Kidney (tissue), 14 donors: ENCODE results near the gene SLITRK3. TPM values are rescaled to one million over a fixed set of nuclear protein-coding genes. Genes with fewer than 3 reads are reported as not detected.

ENCODE experiments used
- DNase-seq, 5 donors: peaks; one replicate each; pipeline ENCODE4 v3.0.0-alpha.2; 2013 to 2020
- FAIRE-seq: peaks from 2 replicates; lab custom pipeline; 2012; peaks lifted over from hg19 to GRCh38; lab: Jason Lieb, UNC
- H3K27ac ChIP-seq, 2 donors: one replicate each; pipeline ENCODE4 v1.7.0; 2013; ENCODE audit warnings: low read depth in 2 of 2, low read length in 2 of 2, inconsistent platforms in 1 of 2
- H3K27me3 ChIP-seq: one replicate; pipeline ENCODE4 v1.7.1; 2013; ENCODE audit warnings: low read length, inconsistent platforms; ENCODE audit not compliant: control insufficient read depth, insufficient read depth
- H3K36me3 ChIP-seq, 3 donors: one replicate each; pipeline versions ENCODE4 v1.7.0 to v1.7.1; 2013; ENCODE audit warnings: low read length in 3 of 3, control low read depth in 1 of 3, inconsistent platforms in 1 of 3; ENCODE audit not compliant: insufficient read depth in 3 of 3, control insufficient read depth in 2 of 3
- H3K4me1 ChIP-seq, 3 donors: one replicate each; pipeline versions ENCODE4 v1.7.0 to v1.7.1; 2013; ENCODE audit warnings: low read length in 3 of 3, inconsistent platforms in 1 of 3, low read depth in 1 of 3; ENCODE audit not compliant: control insufficient read depth in 2 of 3, insufficient read depth in 2 of 3
- H3K4me3 ChIP-seq, 3 donors: one replicate each; pipeline versions ENCODE4 v1.7.0 to v1.8.1; 2013; ENCODE audit warnings: low read length in 3 of 3, control low read depth in 1 of 3, inconsistent platforms in 1 of 3
- H3K9ac ChIP-seq, 3 donors: one replicate each; pipeline versions ENCODE4 v1.7.0 to v1.7.1; 2013; ENCODE audit warnings: low read length in 3 of 3, control low read depth in 1 of 3, inconsistent platforms in 1 of 3
- H3K9me3 ChIP-seq, 3 donors: one replicate each; pipeline versions ENCODE4 v1.7.0 to v1.7.1; 2013; ENCODE audit warnings: low read length in 3 of 3, control low read depth in 1 of 3, inconsistent platforms in 1 of 3; ENCODE audit not compliant: control insufficient read depth in 2 of 3, insufficient read depth in 1 of 3
- intact Hi-C: fragments of 100-400 bp; cut with DNase I; formaldehyde crosslinking; loops from one replicate; pipeline ENCODE4 v1.11.1; 2022
- polyA plus RNA-seq: library from polyadenylated mRNA; stranded (reverse); fragments of 350-450 nt; fragmentation: Illumina TruSeq; extraction: RNeasy Lipid Tissue Mini Kit (QIAGEN cat#74804); gene quantifications from one replicate; pipeline ENCODE4 v1.2.3, GENCODE V29; 2014; ENCODE audit warnings: low read depth, low replicate concordance; ENCODE audit not compliant: insufficient read depth
- total RNA-seq: library from RNA; stranded (reverse); fragmentation: NEBNext Ultra II Directional; extraction: Animal tissue kit (Norgen Biotek cat#: 25700); gene quantifications from one replicate; pipeline ENCODE4 v1.2.1, GENCODE V29; 2021
- TF ChIP-seq, protein P1 (sequence below): IDR thresholded peaks from 3 replicates; pipeline ENCODE4 v1.5.1; 2012; ENCODE audit warnings: mild to moderate bottlenecking, moderate library complexity, borderline replicate concordance; ENCODE audit not compliant: insufficient read depth; ENCODE audit errors: extremely low read depth
- donor health status: control.
- donor health status: control.
- donor health status: control.
- donor health status: control.
- donor health status: control.
- donor health status: DM: yes; HTN: yes; CAD: no.
- donor health status: Normal renal cell carcinoma (clear cell type).

The SLITRK3 gene
- total and polyA plus RNA-seq, 2 donors from 2014 or later = 0.30 to 0.44 TPM

DNA sequence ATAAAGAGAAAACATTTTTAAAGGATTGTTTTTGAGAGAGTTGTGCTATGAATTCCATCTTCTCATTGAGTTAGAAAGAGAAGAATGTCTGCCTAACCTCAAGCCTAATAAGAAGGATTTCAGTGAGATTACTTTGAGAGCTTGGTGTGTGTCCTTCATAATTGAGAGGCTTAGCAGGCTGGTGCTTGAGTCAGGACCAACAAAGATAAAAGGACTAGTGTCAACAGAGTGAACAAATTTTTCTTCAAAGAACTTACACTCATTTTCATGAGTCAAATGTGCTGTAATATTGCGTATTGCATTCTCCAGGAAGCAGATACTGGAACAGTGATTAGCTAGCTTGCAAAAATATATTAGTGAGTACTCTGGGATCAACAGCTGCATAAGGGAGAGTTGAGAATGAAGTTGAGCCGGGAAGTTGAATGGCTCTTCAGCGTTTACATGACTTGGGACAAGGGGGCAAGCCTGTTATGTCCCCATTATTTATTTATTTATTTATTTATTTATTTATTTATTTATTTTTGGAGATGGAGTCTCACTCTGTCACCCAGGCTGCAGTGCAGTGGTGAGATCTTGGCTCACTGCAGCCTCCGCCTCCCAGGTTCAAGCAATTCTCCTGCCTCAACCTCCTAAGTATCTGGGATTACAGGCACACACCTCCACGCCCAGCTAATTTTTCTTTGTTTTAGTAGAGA is 37.5 kb upstream of the SLITRK3 start:
- Histone ChIP-seq H3K36me3 (no peaks in the 10 kb centered on the region), H3K27me3 (no peaks in the 10 kb centered on the region), H3K9me3 (no peaks in the 10 kb centered on the region), H3K4me1 (no peaks in the 10 kb centered on the region), H3K4me3 (no peak overlapping the region), H3K9ac (no peak overlapping the region), H3K27ac (no peak overlapping the region)
- intact Hi-C loops = no loop called here
- FAIRE-seq = no peak
- TF ChIP-seq, protein P1, sequence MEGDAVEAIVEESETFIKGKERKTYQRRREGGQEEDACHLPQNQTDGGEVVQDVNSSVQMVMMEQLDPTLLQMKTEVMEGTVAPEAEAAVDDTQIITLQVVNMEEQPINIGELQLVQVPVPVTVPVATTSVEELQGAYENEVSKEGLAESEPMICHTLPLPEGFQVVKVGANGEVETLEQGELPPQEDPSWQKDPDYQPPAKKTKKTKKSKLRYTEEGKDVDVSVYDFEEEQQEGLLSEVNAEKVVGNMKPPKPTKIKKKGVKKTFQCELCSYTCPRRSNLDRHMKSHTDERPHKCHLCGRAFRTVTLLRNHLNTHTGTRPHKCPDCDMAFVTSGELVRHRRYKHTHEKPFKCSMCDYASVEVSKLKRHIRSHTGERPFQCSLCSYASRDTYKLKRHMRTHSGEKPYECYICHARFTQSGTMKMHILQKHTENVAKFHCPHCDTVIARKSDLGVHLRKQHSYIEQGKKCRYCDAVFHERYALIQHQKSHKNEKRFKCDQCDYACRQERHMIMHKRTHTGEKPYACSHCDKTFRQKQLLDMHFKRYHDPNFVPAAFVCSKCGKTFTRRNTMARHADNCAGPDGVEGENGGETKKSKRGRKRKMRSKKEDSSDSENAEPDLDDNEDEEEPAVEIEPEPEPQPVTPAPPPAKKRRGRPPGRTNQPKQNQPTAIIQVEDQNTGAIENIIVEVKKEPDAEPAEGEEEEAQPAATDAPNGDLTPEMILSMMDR = no peak
- DNase-seq = no peak

GRCh38 chr3:165225604-165226003 is 29.4 kb upstream of the SLITRK3 start:
- no peak for FAIRE-seq
- Histone ChIP-seq H3K9me3 (no peaks in the 10 kb centered on the region), H3K27me3 (no peaks in the 10 kb centered on the region), H3K4me1 (no peaks in the 10 kb centered on the region), H3K9ac (no peak overlapping the region), H3K27ac (no peak overlapping the region), H3K4me3 (no peak overlapping the region), H3K36me3 (no peaks in the 10 kb centered on the region)
- intact Hi-C loops = no loop called here
- TF ChIP-seq, protein P1 = no peak
- no peak for DNase-seq

GRCh38 chr3:165217739-165218138 is 21.6 kb upstream of the SLITRK3 start:
- intact Hi-C loops = no loop called here
- Histone ChIP-seq H3K36me3 (no peaks in the 10 kb centered on the region), H3K4me1 (no peaks in the 10 kb centered on the region), H3K9ac (no peak overlapping the region), H3K27ac (no peak overlapping the region), H3K9me3 (no peaks in the 10 kb centered on the region), H3K4me3 (no peak overlapping the region), H3K27me3 (no peaks in the 10 kb centered on the region)
- no peak for FAIRE-seq
- TF ChIP-seq, protein P1 = no peak
- no peak for DNase-seq
